Subcutaneous preadipocyte (primary cell): ENCODE measurements around the gene TMEM63C. TPM values are rescaled to one million over a fixed set of nuclear protein-coding genes. Genes with fewer than 3 reads are reported as not detected.

ENCODE experiments used
- small RNA-seq: library from RNA; depleted of rRNA; stranded (forward); fragments of <200 nt; gene quantifications from one replicate; pipeline ENCODE3, GENCODE V24; 2012
- total RNA-seq: library from RNA; depleted of rRNA; stranded (reverse); fragments of >200 nt; gene quantifications from 2 replicates; pipeline ENCODE4 v1.2.3, GENCODE V29; 2012

The TMEM63C gene, protein sequence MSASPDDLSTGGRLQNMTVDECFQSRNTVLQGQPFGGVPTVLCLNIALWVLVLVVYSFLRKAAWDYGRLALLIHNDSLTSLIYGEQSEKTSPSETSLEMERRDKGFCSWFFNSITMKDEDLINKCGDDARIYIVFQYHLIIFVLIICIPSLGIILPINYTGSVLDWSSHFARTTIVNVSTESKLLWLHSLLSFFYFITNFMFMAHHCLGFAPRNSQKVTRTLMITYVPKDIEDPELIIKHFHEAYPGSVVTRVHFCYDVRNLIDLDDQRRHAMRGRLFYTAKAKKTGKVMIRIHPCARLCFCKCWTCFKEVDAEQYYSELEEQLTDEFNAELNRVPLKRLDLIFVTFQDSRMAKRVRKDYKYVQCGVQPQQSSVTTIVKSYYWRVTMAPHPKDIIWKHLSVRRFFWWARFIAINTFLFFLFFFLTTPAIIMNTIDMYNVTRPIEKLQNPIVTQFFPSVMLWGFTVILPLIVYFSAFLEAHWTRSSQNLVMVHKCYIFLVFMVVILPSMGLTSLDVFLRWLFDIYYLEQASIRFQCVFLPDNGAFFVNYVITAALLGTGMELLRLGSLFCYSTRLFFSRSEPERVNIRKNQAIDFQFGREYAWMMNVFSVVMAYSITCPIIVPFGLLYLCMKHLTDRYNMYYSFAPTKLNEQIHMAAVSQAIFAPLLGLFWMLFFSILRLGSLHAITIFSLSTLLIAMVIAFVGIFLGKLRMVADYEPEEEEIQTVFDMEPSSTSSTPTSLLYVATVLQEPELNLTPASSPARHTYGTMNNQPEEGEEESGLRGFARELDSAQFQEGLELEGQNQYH
- not detected in 2 replicates for total RNA-seq

DNA sequence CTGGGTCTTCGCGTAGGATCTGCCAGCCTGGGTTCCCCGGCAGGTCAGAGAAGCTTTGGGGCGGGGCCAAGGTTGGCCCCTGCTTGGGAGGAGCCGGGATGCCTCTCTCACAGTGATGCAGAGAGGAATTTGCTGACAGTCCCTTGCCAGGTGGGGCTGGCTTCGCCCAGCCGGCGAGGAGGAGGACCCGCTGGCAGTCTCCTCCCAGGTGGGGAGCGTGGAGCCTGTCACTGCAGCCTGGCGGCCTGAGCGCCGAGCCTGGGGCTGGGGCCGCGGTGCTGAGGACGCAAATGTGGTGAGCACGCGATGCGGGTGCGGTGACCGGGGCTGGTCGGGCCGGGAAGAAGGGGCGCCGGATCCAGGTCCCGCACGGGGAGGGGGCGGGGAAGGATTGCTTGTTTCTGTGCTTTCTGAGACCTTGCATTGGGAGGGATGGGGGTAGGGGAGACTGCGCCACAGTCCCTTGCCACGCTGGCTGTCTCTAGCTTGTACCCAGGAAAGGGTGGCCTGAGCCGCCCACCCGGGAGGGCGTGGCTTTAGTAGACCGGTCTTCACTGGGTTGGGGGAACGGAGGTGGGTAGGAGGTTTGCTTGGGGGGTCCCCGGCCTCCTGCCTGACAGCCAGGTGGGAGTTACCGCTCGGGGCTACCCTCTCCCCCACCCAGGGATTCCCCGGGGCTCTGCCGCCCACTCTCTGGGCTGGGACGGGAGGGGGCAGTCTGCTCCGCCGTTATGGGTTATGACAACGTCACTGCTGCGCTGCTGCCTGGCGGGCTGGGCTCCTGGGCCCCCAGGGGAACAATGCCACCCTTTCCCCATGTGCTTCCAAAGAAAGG, at the start of gene TMEM63C:
TSS of gene TMEM63C (plus strand) at position 196 of the 835 bp plus-strand sequence. CDS start 37,016 bp downstream, outside the sequence.

DNA sequence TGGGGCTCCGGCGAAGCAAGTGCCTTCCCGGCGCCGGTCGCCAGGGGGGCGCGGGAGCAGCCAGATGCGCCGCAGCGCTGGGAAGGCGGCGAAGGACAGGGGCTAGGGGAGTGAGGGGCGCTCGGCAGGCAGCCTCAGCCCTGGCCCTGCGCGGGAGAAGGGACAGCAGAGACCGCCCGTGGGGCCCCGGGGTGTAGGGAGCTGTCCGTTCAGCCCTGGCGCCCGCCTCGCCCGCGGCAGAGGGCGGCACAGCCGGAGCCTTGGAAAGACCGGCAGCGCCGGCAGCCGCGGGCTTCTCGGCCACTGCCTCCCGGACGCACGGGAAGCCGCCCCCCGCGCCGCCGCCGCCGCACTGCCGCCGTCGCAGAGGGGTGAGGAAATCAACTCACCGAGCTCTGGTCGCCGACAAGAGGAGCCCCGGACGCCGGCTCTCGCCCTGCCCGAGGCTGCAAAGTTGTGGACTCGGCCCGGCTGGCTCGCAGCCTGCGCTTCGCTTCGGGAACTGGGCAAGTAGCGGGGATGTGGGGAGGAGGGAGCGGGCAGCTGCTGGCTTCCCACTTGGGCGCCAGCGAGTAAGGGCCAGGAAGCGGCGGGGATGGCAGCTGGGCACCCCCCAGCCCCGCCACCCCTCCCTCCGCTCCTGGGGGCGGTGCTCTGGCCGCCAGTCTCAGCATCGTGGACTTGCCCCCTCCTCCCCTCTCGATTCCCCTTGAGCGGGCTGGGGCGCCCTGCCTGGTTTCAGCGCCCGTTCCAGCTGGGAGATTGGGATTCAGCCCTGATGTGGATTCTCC, 40.2 kb upstream of the TMEM63C start, which contains the start of gene ZDHHC22:
TSS of gene ZDHHC22 (minus strand) at position 578 of the 791 bp plus-strand sequence. CDS start 2,053 bp downstream, outside the sequence.

DNA sequence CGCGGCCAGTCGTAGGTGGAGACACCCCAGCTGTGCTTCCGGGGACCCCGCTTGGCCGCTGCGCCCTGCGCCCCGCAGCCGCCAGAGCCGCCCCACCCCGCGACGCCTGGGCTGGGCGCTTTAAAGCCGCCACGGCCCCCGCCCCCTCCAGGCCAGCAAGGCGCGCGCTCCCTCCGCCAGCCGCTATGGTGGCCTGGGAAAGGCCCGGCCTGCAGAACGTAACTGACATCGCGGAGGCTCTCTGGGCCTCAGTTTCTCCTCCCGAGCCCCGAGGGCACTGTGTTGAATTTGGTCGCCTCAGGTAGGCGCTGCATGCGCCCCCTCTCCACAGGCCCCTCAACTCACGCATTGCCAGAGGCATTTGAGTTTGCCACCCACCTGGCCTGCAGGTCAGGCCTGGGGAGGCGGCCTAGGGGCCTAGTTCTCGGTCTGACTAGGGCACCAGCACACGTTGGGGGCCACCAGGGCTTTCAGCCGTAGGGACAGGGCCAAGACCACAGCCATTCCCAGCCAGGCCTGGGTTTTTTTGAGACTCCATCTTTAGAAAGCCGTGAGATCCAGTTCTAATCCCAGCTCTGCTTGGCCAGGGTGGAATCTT, 89.6 kb downstream of the TMEM63C start, which contains the start of gene NGB:
TSS of gene NGB (minus strand) at position 94 of the 598 bp plus-strand sequence. CDS start 269 bp downstream, outside the sequence.

Small RNAs within 50 kb of the gene (small RNA-seq; reads per million reads assigned to genes)
- gene MIR1260A, result not detected
- not detected for gene RF00421

Other genes with a start within 250 kb of the TMEM63C start
- gene IRF2BPL, start 153.1 kb upstream of the TMEM63C start, total RNA-seq, result 16.2 and 18.2 TPM in 2 replicates
- gene CIPC, start 83.5 kb upstream of the TMEM63C start, total RNA-seq, result 11.0 and 14.1 TPM in 2 replicates
- not detected in 2 replicates for gene ZDHHC22, start 40.0 kb upstream of the TMEM63C start, total RNA-seq
- gene NGB, start 89.4 kb downstream of the TMEM63C start, total RNA-seq, result not detected in 2 replicates
- 13.2 and 17.6 TPM in 2 replicates for gene POMT2, start 139.1 kb downstream of the TMEM63C start, total RNA-seq
- gene GSTZ1, start 139.2 kb downstream of the TMEM63C start, total RNA-seq, result 32.1 and 45.6 TPM in 2 replicates
- gene TMED8, start 195.3 kb downstream of the TMEM63C start, total RNA-seq, result 9.2 and 13.7 TPM in 2 replicates
- 2.2 and 5.1 TPM in 2 replicates for gene SAMD15, start 195.6 kb downstream of the TMEM63C start, total RNA-seq
- 0.20 and 0.37 TPM in 2 replicates for gene NOXRED1, start 241.7 kb downstream of the TMEM63C start, total RNA-seq